T follicular helper cell (primary cell): ENCODE data around the gene BTD.

ENCODE experiments used
- DNase-seq: peaks from one replicate; pipeline ENCODE4 v3.0.0-alpha.2; 2020; ENCODE audit warnings: low read depth

Gene BTD

GRCh38 chr3:15636028-15636709 is 34.6 kb downstream of the BTD start:
- no peak for DNase-seq

GRCh38 chr3:15637131-15637951 is 35.8 kb downstream of the BTD start:
- DNase-seq: no peak

- DNase-seq: no peak
These were observed 36.8 kb downstream of the BTD start for GRCh38 chr3:15638193-15638890.

- DNase-seq: no peak
These were observed 37.3 kb downstream of the BTD start for GRCh38 chr3:15638891-15639262.

- no peak for DNase-seq
These were observed 43.7 kb downstream of the BTD start for GRCh38 chr3:15645246-15645645.

- no peak for DNase-seq
These were observed 44.4 kb downstream of the BTD start for GRCh38 chr3:15645740-15646501.

- no peak for DNase-seq
These were observed 45.4 kb downstream of the BTD start for GRCh38 chr3:15646851-15647511.

- peak; percentile 9 for DNase-seq
These were observed 46.1 kb downstream of the BTD start for GRCh38 chr3:15647611-15648167.

- DNase-seq: no peak
These were observed 47.8 kb downstream of the BTD start for GRCh38 chr3:15649341-15649740.

- no peak for DNase-seq
These were observed 48.3 kb downstream of the BTD start for GRCh38 chr3:15649858-15650257.

GRCh38 chr3:15651396-15651795 is 49.9 kb downstream of the BTD start:
- no peak for DNase-seq

GRCh38 chr3:15653321-15653720 is 51.8 kb downstream of the BTD start:
- no peak for DNase-seq

GRCh38 chr3:15654127-15654526 is 52.6 kb downstream of the BTD start:
- DNase-seq: no peak

GRCh38 chr3:15654891-15655290 is 53.3 kb downstream of the BTD start:
- no peak for DNase-seq

- no peak for DNase-seq
These were observed 54.8 kb downstream of the BTD start for GRCh38 chr3:15656342-15656741.

- DNase-seq: no peak
These were observed 55.5 kb downstream of the BTD start for GRCh38 chr3:15657016-15657415.

- DNase-seq: no peak
These were observed 57.9 kb downstream of the BTD start for GRCh38 chr3:15659254-15659975.

GRCh38 chr3:15660055-15660935 is 58.8 kb downstream of the BTD start:
- DNase-seq: no peak

- no peak for DNase-seq
These were observed 62.6 kb downstream of the BTD start for GRCh38 chr3:15664144-15664543.
